ENCODE measurements around the gene ESRRA. TPM values are rescaled to one million over a fixed set of nuclear protein-coding genes. Genes with fewer than 3 reads are reported as not detected.
"Not testable (repeated sequence)": the region's sequence is repeated elsewhere in the genome, so short reads cannot be mapped to it uniquely, and the experiment has no call there.

ESRRA gene
- polyA plus RNA-seq, 4 donors = 7.4 to 31.0 (median 17.2) TPM

- DNase-seq (ENCODE audit: low read depth in 4 of 4, low spot score in 3 of 4) = no peak
Measured at GRCh38 chr11:64306876-64307622, 1.7 kb downstream of the ESRRA start.

DNA sequence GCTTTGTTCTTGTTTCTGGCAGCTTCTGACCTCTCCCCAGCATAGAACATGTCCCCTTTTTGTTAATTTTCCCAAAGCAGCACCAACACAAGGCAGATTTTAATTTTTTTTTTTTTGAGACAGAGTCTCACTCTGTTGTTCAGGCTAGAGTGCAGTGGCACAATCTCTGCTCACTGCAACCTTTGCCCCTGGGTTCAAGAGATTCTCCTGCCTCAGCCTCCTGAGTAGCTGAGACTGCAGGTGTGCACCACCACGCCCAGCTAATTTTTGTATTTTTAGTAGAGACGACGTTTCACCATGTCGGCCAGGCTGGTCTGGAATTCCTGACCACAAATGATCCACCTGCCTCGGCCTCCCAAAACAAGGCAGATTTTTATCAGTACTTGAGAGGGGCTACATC is 2.5 kb downstream of the ESRRA start:
- not testable (repeated sequence) for DNase-seq (ENCODE audit: low read depth in 4 of 4, low spot score in 3 of 4)

DNA sequence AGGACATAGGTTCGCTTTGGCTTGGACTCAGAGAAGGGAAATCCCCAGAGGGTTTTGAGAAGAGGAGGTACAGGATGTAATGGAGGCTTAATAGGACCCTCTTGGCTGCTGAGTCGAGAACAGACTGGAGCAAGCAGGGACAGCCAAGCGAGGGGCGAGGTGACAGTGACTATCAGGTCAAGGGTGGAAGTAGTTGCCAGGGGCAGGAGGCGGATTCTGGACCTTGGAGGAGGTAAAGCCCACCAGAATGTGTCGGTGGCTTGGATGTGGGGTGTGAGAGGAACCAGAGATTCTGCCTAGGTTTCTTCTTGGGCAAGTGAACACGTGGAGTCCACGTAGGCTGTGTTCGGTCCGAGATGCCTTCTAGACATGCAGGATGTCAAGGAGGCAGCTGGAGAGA is 7.6 kb downstream of the ESRRA start:
- no peak for DNase-seq (ENCODE audit: low read depth in 4 of 4, low spot score in 3 of 4)

DNA sequence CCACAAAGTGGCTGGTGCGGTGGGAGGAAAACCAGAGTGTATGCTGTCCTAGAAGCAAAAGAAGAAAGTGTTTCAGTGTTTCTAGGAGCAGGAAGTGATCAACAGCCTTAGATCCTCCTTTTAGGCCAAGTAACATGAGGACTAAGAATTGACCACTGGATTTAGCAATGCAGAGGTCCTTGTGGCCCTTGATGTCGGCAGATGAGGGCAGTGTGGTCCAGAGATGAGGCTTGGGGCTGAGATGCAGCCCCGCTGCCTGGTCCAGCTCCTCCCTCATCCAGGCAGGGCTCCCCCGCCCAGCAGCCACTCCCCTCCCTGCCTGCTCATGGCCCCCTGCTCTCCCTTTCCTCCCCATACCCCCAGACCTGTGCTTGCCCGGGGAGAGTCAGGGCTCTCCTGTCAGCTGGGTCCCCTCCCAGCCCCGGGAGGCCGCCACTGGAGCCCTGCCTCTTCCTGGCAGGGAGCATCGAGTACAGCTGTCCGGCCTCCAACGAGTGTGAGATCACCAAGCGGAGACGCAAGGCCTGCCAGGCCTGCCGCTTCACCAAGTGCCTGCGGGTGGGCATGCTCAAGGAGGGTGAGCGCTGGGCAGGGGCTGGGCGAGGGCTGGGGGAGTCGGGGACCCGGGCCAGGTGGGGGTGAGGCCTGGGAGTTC is 8.3 kb downstream of the ESRRA start:
- no peak for DNase-seq (ENCODE audit: low read depth in 4 of 4, low spot score in 3 of 4)

GRCh38 chr11:64314146-64314804 is 9.0 kb downstream of the ESRRA start:
- DNase-seq (ENCODE audit: low read depth in 4 of 4, low spot score in 3 of 4) = no peak

- DNase-seq (ENCODE audit: low read depth in 4 of 4, low spot score in 3 of 4) = no peak
Measured at GRCh38 chr11:64314805-64315561, 9.7 kb downstream of the ESRRA start.

- DNase-seq (ENCODE audit: low read depth in 4 of 4, low spot score in 3 of 4) = not testable (repeated sequence)
Measured at GRCh38 chr11:64315667-64316526, 10.6 kb downstream of the ESRRA start.

GRCh38 chr11:64316672-64317324 is 11.5 kb downstream of the ESRRA start:
- no peak for DNase-seq (ENCODE audit: low read depth in 4 of 4, low spot score in 3 of 4)

DNA sequence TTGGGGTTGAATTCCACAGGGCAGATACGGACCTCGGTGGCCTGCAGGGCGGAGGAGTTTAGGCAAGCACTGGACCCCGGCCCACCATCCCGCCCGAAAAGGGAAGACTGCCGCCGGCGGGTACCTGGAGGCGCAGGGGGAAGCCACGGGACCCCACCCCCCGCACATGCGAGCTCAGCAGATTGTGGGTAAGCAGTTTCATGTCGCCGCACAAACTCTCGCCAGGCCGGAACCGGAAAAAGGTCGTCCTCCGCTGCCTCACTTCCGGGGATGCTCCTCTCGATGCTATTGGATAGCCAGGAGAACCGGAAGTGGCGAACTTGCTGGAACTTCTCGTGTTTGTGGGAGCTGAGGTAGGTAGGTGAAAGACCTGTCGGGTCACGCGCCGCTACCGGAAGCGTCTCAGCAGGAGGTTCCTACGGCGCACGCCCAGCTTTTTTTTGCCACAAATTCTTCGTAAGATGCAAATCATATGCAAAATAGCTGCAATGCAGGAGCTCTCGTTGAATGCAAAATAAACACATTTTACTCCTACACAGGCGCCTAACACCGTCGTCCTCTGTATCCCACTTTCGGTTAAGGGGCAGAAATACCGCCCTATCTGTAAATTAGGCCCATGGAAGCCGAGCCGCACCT is 12.1 kb downstream of the ESRRA start, which contains the start of gene TRMT112:
Gene TRMT112, minus strand, starts transcription at position 235 of the 636 bp plus-strand sequence. Its CDS starts 33 bp downstream, at position 202.
- peak; percentile 86 to 94 (median 92) for DNase-seq (ENCODE audit: low read depth in 4 of 4, low spot score in 3 of 4)

- DNase-seq (ENCODE audit: low read depth in 4 of 4, low spot score in 3 of 4) = peak; percentile 89 to 91 (median 90)
Measured at GRCh38 chr11:64317961-64318765, 12.8 kb downstream of the ESRRA start, which contains the start of gene PRDX5. Gene PRDX5, plus strand, starts transcription at chr11:64318121. Its CDS starts 95 bp downstream, at chr11:64318216.

- no peak for DNase-seq (ENCODE audit: low read depth in 4 of 4, low spot score in 3 of 4)
Measured at GRCh38 chr11:64318766-64319761, 13.7 kb downstream of the ESRRA start.

DNA sequence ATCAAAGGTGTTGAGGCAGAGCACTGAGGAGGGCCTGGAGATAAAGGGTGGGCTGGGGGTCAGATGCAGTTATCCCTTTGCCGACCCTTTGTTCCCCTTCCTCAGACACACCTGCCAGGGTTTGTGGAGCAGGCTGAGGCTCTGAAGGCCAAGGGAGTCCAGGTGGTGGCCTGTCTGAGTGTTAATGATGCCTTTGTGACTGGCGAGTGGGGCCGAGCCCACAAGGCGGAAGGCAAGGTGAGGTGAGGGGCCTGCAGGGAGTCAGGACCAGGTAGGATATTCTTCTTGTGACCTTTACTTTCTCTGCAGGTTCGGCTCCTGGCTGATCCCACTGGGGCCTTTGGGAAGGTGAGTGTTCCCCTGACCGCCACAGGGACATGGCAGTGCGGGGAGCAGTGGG is 15.2 kb downstream of the ESRRA start:
- no peak for DNase-seq (ENCODE audit: low read depth in 4 of 4, low spot score in 3 of 4)

GRCh38 chr11:64321026-64321425 is 15.7 kb downstream of the ESRRA start:
- DNase-seq (ENCODE audit: low read depth in 4 of 4, low spot score in 3 of 4) = no peak

- DNase-seq (ENCODE audit: low read depth in 4 of 4, low spot score in 3 of 4) = no peak
Measured at GRCh38 chr11:64321533-64321932, 16.2 kb downstream of the ESRRA start.

- no peak for DNase-seq (ENCODE audit: low read depth in 4 of 4, low spot score in 3 of 4)
Measured at GRCh38 chr11:64322925-64323260, 17.6 kb downstream of the ESRRA start.

DNA sequence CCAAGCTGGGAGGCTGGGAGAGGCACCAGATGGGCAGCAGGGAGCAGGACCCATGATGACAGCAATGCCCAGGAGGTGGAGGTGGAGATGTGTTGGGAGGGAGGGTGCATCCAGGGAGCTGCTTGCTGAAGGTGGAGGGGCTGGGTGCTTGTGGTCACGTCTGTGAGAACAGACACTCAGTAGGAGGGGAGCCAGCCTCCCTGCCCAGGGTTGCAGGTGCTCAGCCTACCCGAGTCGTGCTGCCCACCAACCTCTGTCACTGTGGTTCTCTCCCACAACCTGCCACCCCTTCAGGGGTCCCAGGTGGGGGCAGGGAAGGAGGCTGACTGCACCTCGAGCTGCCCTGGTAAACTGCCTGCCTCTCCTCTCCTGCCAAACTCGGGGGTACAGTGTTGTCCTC is 18.0 kb downstream of the ESRRA start:
- DNase-seq (ENCODE audit: low read depth in 4 of 4, low spot score in 3 of 4) = no peak

DNA sequence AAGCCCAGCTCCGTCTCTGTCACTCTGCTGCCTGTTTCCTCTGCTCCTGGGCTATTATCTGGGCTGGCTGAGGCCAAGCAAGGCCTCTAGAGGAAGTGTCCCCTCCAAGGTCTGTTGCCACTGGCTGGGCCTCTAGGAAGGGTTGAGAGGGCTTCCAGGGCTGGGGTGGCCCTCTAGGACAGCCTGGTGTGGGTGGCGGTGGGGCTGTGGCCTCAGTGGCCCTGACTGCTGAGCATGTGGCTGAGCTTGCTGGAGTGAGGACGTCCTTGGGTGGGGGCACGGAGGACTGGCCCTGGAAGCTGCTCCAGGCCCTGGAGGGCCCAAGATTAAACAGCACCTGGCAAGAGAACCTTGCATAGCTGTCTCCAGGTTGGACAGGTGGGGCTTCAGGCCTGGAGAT is 18.7 kb downstream of the ESRRA start:
- not testable (repeated sequence) for DNase-seq (ENCODE audit: low read depth in 4 of 4, low spot score in 3 of 4)
